ENCODE results near the gene FAM120AOS.

The FAM120AOS gene

GRCh38 chr9:93398471-93398870 is 54.9 kb downstream of the FAM120AOS start:
- no peaks in the 10 kb centered on the region for H3K4me1 ChIP-seq (ENCODE audit: insufficient read depth, poor library complexity, severe bottlenecking)
- no peak for DNase-seq (ENCODE audit: low spot score)
- no peak overlapping the region for H3K27ac ChIP-seq (ENCODE audit: poor library complexity, severe bottlenecking)
- H3K27me3 ChIP-seq (ENCODE audit: insufficient read depth, poor library complexity, severe bottlenecking), result peaks cover 4% of the 10 kb centered on the region
- H3K4me3 ChIP-seq (ENCODE audit: severe bottlenecking), result no peak overlapping the region
- no peaks in the 10 kb centered on the region for H3K9me3 ChIP-seq (ENCODE audit: severe bottlenecking)
- H3K36me3 ChIP-seq (ENCODE audit: low read depth), result no peaks in the 10 kb centered on the region
- TF ChIP-seq, protein P1, sequence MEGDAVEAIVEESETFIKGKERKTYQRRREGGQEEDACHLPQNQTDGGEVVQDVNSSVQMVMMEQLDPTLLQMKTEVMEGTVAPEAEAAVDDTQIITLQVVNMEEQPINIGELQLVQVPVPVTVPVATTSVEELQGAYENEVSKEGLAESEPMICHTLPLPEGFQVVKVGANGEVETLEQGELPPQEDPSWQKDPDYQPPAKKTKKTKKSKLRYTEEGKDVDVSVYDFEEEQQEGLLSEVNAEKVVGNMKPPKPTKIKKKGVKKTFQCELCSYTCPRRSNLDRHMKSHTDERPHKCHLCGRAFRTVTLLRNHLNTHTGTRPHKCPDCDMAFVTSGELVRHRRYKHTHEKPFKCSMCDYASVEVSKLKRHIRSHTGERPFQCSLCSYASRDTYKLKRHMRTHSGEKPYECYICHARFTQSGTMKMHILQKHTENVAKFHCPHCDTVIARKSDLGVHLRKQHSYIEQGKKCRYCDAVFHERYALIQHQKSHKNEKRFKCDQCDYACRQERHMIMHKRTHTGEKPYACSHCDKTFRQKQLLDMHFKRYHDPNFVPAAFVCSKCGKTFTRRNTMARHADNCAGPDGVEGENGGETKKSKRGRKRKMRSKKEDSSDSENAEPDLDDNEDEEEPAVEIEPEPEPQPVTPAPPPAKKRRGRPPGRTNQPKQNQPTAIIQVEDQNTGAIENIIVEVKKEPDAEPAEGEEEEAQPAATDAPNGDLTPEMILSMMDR (IDR thresholded peaks at IDR 0.05; ENCODE audit: poor library complexity, severe bottlenecking), result no peak
- no peak for ATAC-seq (ENCODE audit: low read depth)

GRCh38 chr9:93397661-93398373 is 55.6 kb downstream of the FAM120AOS start:
- TF ChIP-seq, protein P1 (IDR thresholded peaks at IDR 0.05; ENCODE audit: poor library complexity, severe bottlenecking), result no peak
- H3K9me3 ChIP-seq (ENCODE audit: severe bottlenecking), result no peaks in the 10 kb centered on the region

More at GRCh38 chr9:93397661-93398373, 55.6 kb downstream of the FAM120AOS start:
- Histone ChIP-seq H3K27ac (ENCODE audit: poor library complexity, severe bottlenecking) (no peak overlapping the region), H3K4me3 (ENCODE audit: severe bottlenecking) (no peak overlapping the region), H3K4me1 (ENCODE audit: insufficient read depth, poor library complexity, severe bottlenecking) (no peaks in the 10 kb centered on the region), H3K36me3 (ENCODE audit: low read depth) (no peaks in the 10 kb centered on the region), H3K27me3 (ENCODE audit: insufficient read depth, poor library complexity, severe bottlenecking) (peaks cover 4% of the 10 kb centered on the region)
- no peak for DNase-seq (ENCODE audit: low spot score)
- ATAC-seq (ENCODE audit: low read depth), result no peak

Measured in RWPE2 (cell line).